Neutrophil (primary cell): ENCODE measurements around the gene PATL2.
"Not testable (repeated sequence)": the region's sequence is repeated elsewhere in the genome, so short reads cannot be mapped to it uniquely, and the experiment has no call there.

ENCODE experiments used
- H3K27ac ChIP-seq: fragments of 200-600 bp; sonication (generic); 2 replicates; pipeline ENCODE4 v1.5.1; 2016; ENCODE audit warnings: mild to moderate bottlenecking, moderate library complexity
- H3K27me3 ChIP-seq: fragments of 200-600 bp; sonication (generic); 2 replicates; pipeline ENCODE4 v1.6.0; 2016; ENCODE audit warnings: mild to moderate bottlenecking
- H3K36me3 ChIP-seq: fragments of 200-600 bp; sonication (generic); 2 replicates; pipeline ENCODE4 v1.5.1; 2017
- H3K4me1 ChIP-seq, 2 experiments: fragments of 200-600 bp in 1 of 2; sonication (generic) in 1 of 2; 1 replicate in 1 of 2; 2 replicates in 1 of 2; pipeline versions ENCODE4 v1.5.1 to v1.6.1; 2013 to 2016; ENCODE audit warnings: low read depth in 1 of 2, low read length in 1 of 2, mild to moderate bottlenecking in 1 of 2, moderate library complexity in 1 of 2; ENCODE audit not compliant: control insufficient read depth in 1 of 2, insufficient read depth in 1 of 2
- H3K4me3 ChIP-seq, 2 experiments: fragments of 200-600 bp in 1 of 2; sonication (generic) in 1 of 2; 1 replicate in 1 of 2; 2 replicates in 1 of 2; pipeline ENCODE4 v1.5.1; 2013 to 2016; ENCODE audit warnings: low read depth in 1 of 2, low read length in 1 of 2, mild to moderate bottlenecking in 1 of 2, moderate library complexity in 1 of 2
- H3K9me3 ChIP-seq: fragments of 200-600 bp; sonication (generic); 2 replicates; pipeline ENCODE4 v1.5.1; 2016
- TF ChIP-seq, protein P1 (sequence below): fragments of 200-600 bp; sonication (generic); IDR thresholded peaks from 2 replicates; pipeline ENCODE4 v1.5.1; 2016; ENCODE audit warnings: antibody characterized with exemption

Gene PATL2

DNA sequence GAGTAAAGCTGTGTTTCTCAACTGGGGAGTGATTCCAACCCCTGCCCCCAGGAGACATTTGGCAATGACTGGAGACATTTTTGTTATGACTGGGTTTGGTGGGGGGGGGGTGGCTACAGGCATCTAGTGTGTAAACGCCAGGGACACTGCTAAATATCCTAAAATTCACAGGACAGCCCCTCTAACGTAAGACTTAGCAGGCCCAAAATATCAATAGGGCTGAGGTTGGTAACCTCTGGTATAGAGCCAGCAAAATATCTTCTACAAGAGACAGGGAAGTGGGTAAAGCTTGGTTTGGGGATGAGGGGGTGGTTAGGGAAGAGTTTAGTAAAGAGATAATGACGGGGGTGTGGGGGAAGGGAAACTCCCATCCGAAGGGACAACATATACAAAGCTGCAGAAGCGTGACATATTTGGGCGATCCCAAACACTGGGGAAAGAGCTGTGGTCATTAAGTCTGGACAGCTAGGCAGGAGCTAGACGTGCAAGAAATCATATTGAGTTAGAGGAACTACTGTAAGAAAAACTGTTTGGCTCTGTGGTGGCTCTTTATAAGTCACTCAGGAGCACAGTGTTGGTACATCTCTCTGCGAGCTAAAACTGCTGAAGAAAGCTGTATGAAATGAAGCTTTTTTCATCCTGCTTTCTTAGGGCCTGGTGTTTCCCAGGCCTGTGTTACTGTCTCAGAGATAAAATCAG lies 24.5 kb upstream of the PATL2 start:
- Histone ChIP-seq H3K27ac (peak overlapping the region; percentile 87), H3K27me3 (no peaks in the 10 kb centered on the region), H3K4me1 (peaks cover 20 to 23% of the 10 kb centered on the region in 2 experiments), H3K4me3 (peak overlapping the region in 1 of 2 experiments; percentile 28), H3K9me3 (no peaks in the 10 kb centered on the region), H3K36me3 (peaks cover 10% of the 10 kb centered on the region)
- TF ChIP-seq, protein P1, sequence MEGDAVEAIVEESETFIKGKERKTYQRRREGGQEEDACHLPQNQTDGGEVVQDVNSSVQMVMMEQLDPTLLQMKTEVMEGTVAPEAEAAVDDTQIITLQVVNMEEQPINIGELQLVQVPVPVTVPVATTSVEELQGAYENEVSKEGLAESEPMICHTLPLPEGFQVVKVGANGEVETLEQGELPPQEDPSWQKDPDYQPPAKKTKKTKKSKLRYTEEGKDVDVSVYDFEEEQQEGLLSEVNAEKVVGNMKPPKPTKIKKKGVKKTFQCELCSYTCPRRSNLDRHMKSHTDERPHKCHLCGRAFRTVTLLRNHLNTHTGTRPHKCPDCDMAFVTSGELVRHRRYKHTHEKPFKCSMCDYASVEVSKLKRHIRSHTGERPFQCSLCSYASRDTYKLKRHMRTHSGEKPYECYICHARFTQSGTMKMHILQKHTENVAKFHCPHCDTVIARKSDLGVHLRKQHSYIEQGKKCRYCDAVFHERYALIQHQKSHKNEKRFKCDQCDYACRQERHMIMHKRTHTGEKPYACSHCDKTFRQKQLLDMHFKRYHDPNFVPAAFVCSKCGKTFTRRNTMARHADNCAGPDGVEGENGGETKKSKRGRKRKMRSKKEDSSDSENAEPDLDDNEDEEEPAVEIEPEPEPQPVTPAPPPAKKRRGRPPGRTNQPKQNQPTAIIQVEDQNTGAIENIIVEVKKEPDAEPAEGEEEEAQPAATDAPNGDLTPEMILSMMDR = no peak

GRCh38 chr15:44734839-44735481 lies 23.8 kb upstream of the PATL2 start:
- peak overlapping the region; percentile 87 for H3K27ac ChIP-seq
- peak overlapping the region in 1 of 2 experiments; percentile 28 for H3K4me3 ChIP-seq
- no peaks in the 10 kb centered on the region for H3K9me3 ChIP-seq
- H3K36me3 ChIP-seq = peaks cover 10% of the 10 kb centered on the region
- TF ChIP-seq, protein P1 = no peak
- peaks cover 27 to 30% of the 10 kb centered on the region in 2 experiments for H3K4me1 ChIP-seq
- H3K27me3 ChIP-seq = no peaks in the 10 kb centered on the region

- peak overlapping the region; percentile 96 for H3K27ac ChIP-seq
- TF ChIP-seq, protein P1 = no peak
- H3K27me3 ChIP-seq = no peaks in the 10 kb centered on the region
- H3K36me3 ChIP-seq = peaks cover 10% of the 10 kb centered on the region
- H3K4me3 ChIP-seq = peak overlapping the region; percentile 89 to 91
- H3K9me3 ChIP-seq = no peaks in the 10 kb centered on the region
- H3K4me1 ChIP-seq = peaks cover 51 to 60% of the 10 kb centered on the region in 2 experiments
Observed at GRCh38 chr15:44729408-44730127, 18.4 kb upstream of the PATL2 start.

DNA sequence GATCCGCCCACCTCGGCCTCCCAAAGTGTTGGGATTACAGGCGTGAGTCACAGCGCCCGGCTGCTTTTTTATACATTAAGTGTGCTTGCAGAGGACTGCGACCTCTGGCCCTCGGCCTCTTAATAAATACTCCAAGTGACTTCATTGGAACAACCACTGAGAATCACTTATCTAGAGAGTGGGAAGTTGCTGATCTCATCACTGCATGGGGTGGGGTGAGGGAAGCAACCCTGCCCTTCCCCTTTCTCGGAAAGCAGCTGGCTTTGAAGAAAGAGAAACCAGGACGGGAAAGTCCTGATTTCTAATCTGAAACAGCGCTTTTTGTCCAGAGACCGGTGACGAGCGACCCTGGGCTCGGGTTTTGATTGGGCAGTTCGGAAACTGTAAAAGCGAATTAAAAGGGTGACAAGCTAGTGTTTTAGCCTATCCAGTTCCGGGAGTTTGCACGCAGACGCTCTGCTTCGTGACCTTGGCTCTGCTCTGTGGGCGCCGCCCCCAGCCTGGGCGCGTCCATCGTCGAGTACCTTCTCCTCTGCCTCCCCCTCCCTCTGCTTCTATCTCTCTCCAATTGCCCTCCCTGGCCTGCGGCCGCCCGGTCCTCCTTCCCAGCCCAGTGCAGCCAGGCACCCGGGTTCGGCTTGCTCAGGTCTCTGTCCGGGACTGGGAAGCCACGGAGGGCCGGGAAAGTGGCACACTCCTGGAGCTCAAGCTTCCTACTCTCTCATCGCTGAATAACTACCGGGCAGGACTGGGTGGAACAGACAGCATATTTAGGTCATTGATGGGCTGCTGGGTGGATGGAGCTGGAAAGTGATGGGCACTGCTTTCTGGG lies 17.7 kb upstream of the PATL2 start:
- H3K4me3 ChIP-seq = peak overlapping the region; percentile 89 to 91
- peak overlapping the region; percentile 96 for H3K27ac ChIP-seq
- TF ChIP-seq, protein P1 = peak; percentile 29

GRCh38 chr15:44728232-44728575 lies 17.1 kb upstream of the PATL2 start:
- not testable (repeated sequence) for H3K27me3 ChIP-seq, H3K9me3 ChIP-seq
- peaks cover 10% of the 10 kb centered on the region for H3K36me3 ChIP-seq
- peak overlapping the region; percentile 96 for H3K27ac ChIP-seq
- peak overlapping the region; percentile 89 to 91 for H3K4me3 ChIP-seq
- H3K4me1 ChIP-seq = peaks cover 63 to 74% of the 10 kb centered on the region in 2 experiments

More for the DNA sequence above, 17.7 kb upstream of the PATL2 start:
- Histone ChIP-seq H3K36me3 (peaks cover 10% of the 10 kb centered on the region), H3K27me3 (no peaks in the 10 kb centered on the region), H3K4me1 (peaks cover 58 to 68% of the 10 kb centered on the region in 2 experiments), H3K9me3 (no peaks in the 10 kb centered on the region)
